ENCODE results near the gene TBCD.

GRCh38 chr17:82898976-82899514, 147.2 kb downstream of the TBCD start:
- TF ChIP-seq HMGXB4 (CRISPR knock-in tag; IDR thresholded peaks at IDR 0.05; ENCODE audit: borderline replicate concordance), result no peak
- TF ChIP-seq MYC (IDR thresholded peaks at IDR 0.05; ENCODE audit: borderline replicate concordance, low read length), result no peak
- no peak for TF ChIP-seq EHMT2 (IDR thresholded peaks at IDR 0.05; ENCODE audit: low read depth)
- TF ChIP-seq CTCF (IDR thresholded peaks at IDR 0.05), result no peak
- TF ChIP-seq JUNB (IDR thresholded peaks at IDR 0.05), result no peak
- TF ChIP-seq POLR2A (IDR thresholded peaks at IDR 0.05; ENCODE audit: low read length), result no peak; the same call in 1 of the 2 replicates
- no peak for TF ChIP-seq KDM5A (IDR thresholded peaks at IDR 0.05)
- no peak for TF ChIP-seq REST (IDR thresholded peaks at IDR 0.05)
- no peak for TF ChIP-seq HDAC2 (IDR thresholded peaks at IDR 0.05)
- no peak for TF ChIP-seq MAX (IDR thresholded peaks at IDR 0.05)
